Activated naive CD4-positive, alpha-beta T cell (primary cell): ENCODE results near the gene ELAC2.

Experiments used
- DNase-seq, 4 experiments: peaks; one replicate each; lab custom pipeline; 2025; lab: John Stamatoyannopoulos, UW

The ELAC2 gene

GRCh38 chr17:13024016-13024415 is 6.2 kb upstream of the ELAC2 start:
- DNase-seq, result no peak

DNA sequence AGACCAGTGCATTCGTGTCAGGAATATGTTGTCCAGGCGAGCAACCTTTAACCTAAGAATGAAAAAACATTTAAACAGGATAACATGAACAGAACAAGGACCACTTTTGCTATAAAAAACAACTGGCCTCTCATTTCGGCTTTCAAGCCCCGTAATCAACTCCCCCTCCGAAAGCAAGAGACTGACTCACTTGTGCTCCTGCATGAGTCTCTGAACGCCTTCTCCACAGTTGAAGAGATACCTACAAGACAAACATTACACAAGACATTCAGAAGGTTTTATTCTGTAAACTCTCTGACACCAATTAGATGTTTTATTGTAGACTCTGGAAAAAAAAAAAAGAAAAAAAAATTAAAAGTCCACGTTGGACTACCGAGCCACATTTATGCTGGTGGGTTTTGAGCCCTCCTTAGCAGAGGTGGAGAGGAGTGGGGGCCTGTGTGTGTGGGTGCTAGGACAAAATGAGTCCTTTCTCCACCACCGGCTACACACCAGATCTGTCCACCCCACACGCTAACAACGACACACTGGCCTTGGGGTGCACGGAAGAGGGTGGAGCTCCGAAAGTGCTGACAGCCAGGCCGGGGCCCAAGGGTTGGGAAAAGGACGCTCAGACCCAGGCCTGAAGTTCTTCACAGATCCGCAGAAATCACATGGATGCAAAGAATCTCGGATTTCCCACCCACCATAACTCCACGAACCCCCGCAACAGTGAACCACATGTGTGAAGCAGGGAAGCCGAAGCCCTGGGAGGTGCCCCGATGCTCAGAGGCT is 759 bp downstream of the ELAC2 start:
- DNase-seq, result no peak

- no peak for DNase-seq
Measured at GRCh38 chr17:13014801-13015200, 3.0 kb downstream of the ELAC2 start.

- DNase-seq, result no peak
Measured at GRCh38 chr17:13010959-13011358, 6.9 kb downstream of the ELAC2 start.

GRCh38 chr17:13008461-13008860 is 9.4 kb downstream of the ELAC2 start:
- DNase-seq, result no peak

- DNase-seq, result no peak
Measured at GRCh38 chr17:13005530-13005929, 12.3 kb downstream of the ELAC2 start.

- DNase-seq, result no peak
Measured at GRCh38 chr17:13004336-13004735, 13.5 kb downstream of the ELAC2 start.

- DNase-seq, result no peak
Measured at GRCh38 chr17:13003927-13004326, 13.9 kb downstream of the ELAC2 start.

- no peak for DNase-seq
Measured at GRCh38 chr17:13003454-13003851, 14.4 kb downstream of the ELAC2 start.

DNA sequence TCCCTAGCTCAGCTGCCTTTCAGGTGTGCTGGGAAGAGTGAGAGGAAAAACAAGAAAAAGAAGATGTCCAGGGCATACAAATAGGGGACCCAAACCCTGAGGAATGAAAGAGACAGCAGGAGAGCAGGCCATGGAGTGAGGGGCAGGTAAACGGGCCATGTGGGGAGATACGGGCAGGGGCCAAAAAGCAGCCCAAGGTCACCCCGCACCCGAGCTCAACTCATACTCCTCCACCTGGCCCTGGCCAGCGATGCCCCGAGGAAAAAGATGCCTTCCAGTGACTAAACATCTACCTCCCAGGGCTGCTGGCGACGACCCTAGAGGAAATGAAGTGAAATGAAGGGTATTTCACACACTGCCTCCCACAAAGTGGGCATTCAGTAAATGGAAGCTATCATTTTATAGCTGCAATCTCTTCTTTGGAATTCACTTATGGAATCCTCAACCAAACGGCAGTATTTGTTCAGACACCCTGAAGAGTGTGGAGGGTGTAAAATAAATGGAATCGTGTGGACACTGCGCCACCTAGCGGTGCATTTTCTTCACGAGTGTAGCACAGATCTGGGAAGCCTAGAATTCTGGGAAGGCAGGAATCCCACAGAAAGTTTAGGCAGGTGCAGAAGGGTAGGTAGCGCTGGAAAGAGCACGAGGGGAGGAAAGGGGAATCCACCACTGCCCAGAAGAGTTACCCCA is 14.9 kb downstream of the ELAC2 start:
- DNase-seq, result peak in 3 of 4 experiments; percentile 17 to 42 (median 21)

- DNase-seq, result no peak
Measured at GRCh38 chr17:13001991-13002615, 15.7 kb downstream of the ELAC2 start.

DNA sequence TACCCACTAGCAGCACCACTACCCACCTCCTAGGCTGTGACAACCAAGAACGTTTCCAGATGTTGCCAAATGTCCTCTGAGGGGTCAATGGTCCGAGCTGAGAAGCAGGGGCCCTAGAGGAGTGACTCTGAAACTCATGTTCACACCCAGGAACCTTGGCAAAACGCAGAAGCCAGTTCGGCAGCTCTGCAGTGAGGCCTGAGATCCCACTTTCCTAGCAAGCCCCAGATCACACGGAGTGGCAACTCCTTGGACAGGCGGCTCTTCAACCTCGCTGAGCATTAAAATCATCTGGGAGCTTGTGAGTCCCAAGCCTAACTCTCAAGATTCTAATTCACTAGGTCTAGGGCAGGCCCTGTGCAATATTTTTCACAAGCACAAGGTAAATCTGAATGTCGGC is 17.3 kb downstream of the ELAC2 start:
- no peak for DNase-seq

- no peak for DNase-seq
Measured at GRCh38 chr17:12998874-12999273, 19.0 kb downstream of the ELAC2 start.

DNA sequence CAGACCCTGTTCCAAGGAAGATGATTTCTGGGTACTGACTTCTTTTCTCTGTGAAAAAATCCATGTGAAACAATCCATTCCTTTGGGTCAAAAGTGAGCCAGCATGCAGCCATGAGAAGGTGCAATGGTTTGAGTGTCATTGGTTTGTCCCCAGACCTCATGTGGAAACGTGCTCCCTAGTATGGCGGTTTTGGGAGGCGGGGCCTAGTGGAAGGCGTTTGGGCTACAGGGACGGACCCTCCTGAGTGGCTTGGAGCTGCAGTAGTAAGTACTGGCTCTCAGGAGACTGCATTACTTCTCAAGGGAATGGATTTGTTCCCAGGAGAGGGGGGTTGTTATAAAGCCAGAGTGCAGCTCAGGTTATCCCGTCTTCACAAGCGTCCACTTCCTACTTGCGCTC is 19.4 kb downstream of the ELAC2 start:
- no peak for DNase-seq

GRCh38 chr17:12996941-12997340 is 20.9 kb downstream of the ELAC2 start:
- DNase-seq, result no peak

GRCh38 chr17:12996357-12996756 is 21.5 kb downstream of the ELAC2 start:
- no peak for DNase-seq

GRCh38 chr17:12995896-12996295 is 21.9 kb downstream of the ELAC2 start:
- no peak for DNase-seq

DNA sequence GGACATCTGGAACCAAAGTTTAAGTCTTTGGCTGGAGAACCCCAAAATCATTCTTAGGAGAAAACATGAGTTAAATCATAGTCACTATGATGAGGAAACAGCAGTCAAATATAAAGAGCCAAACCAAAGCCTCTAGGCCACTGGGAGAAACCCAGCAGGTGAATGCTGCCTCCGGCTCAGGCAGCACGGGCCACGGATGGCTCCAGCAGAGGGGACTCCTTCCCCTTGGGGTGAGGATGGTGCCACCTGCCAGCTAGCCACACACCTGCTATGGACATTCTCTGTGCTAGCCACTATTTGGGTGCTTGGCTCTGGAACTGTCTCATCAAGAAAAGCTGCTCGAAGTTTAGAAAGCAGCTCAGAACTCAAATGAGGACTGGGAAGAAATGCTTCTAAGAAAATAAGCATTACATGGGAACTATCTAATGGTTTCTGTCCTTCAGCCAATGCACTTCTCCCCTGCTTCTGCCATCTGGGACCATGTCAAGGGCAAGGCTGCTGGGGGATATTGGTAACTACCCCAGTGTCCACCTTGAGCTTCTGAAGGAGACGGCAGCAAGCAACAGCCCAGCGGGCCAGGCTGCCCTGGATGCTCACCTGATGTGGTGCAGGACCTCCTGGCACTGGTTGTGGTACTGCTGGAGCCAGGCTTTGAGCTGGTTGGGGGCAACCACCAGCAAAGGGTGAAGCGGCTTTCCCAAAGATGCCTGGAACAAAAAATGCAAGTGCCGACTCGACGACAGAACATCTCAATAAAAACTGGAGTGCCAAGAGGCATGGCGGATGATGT is 22.5 kb downstream of the ELAC2 start:
- no peak for DNase-seq

GRCh38 chr17:12994341-12995074 is 23.3 kb downstream of the ELAC2 start:
- DNase-seq, result no peak

DNA sequence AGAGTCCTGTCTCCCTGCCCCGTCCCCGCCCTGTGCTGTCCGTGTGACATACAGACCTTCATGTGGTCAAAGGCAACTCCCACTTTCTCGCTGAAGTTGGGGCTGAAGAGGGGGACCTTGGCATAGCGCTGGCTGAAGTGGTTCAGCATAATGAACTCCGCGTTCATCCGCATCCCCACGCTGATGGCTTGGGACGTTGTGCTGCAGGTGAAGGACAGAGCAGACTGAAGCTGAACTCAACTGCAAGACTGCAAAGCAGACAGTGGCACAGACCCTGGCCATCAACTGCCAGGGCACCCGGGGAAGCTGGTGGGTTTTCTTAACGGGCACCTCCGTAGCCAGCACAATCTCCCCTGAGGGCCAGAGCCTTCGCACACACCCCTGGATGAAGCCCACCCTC is 24.2 kb downstream of the ELAC2 start:
- no peak for DNase-seq

GRCh38 chr17:12992676-12993075 is 25.2 kb downstream of the ELAC2 start:
- DNase-seq, result no peak

DNA sequence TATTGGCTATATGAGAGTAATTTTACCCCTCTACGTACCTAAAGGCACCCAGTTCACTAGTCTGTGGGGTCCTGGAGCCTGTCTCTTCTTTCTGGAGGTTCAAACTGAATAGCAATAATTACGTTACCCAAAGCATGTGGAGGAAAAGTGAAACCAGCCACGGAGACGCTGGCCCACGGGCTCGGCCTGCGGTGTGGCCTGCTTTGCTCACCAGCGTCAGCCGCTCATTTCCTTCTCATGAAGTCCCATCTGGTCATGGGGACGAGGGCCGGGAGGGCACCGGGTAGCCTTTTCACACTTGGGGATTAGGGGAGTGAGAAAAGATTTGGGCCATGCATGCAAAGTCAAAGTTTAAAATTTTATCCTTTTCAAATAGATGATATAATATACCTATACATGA is 26.9 kb downstream of the ELAC2 start:
- DNase-seq, result no peak
